GM12878 (cell line): Measurements from ENCODE around the gene NOS3.

ENCODE experiments used
- MTA2 ChIP-seq: fragments of 450-650 bp; IDR thresholded peaks from 2 replicates; pipeline ENCODE4 v1.6.1; 2016; ENCODE audit warnings: low read depth, mild to moderate bottlenecking, moderate library complexity
- MXI1 ChIP-seq: fragments of 150-350 bp; IDR thresholded peaks from 2 replicates; pipeline ENCODE4 v1.6.1; 2011; ENCODE audit warnings: low read depth, mild to moderate bottlenecking, inconsistent platforms, low read length, improper control_type of control experiment
- POLR2AphosphoS2 ChIP-seq: IDR thresholded peaks from 2 replicates; pipeline ENCODE4 v1.6.1; 2011; ENCODE audit warnings: low read depth, mild to moderate bottlenecking, low read length, improper control_type of control experiment, moderate library complexity
- TF ChIP-seq, protein P1 (sequence below): fragments of 450-650 bp; IDR thresholded peaks from 2 replicates; pipeline ENCODE4 v1.6.1; 2017; ENCODE audit warnings: mild to moderate bottlenecking

DNA sequence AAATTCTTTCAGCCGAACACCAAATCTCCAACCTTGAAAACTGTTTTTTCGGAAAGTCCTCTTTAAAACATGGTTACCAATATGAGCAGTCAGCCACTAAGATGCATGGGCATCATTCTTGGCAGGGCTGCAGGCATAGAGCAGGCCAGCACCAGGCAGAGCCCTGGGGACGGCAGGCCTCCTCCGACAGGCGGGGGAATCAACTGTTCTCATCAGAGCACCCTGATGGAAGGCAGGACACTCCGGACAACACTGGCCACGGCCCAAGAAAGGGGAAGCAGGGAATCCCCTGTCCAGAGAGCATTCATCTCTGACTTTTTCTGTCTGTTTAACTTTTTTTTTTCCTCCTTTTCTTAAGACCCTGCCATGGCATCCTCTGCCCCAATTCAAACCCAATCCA, 1.4 kb upstream of the NOS3 start:
- TF ChIP-seq MXI1 (no peak), MTA2 (no peak), POLR2AphosphoS2 (no peak)
- TF ChIP-seq, protein P1, sequence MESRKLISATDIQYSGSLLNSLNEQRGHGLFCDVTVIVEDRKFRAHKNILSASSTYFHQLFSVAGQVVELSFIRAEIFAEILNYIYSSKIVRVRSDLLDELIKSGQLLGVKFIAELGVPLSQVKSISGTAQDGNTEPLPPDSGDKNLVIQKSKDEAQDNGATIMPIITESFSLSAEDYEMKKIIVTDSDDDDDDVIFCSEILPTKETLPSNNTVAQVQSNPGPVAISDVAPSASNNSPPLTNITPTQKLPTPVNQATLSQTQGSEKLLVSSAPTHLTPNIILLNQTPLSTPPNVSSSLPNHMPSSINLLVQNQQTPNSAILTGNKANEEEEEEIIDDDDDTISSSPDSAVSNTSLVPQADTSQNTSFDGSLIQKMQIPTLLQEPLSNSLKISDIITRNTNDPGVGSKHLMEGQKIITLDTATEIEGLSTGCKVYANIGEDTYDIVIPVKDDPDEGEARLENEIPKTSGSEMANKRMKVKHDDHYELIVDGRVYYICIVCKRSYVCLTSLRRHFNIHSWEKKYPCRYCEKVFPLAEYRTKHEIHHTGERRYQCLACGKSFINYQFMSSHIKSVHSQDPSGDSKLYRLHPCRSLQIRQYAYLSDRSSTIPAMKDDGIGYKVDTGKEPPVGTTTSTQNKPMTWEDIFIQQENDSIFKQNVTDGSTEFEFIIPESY: no peak
